Keratinocyte (primary cell): ENCODE measurements around the gene EIF2A.

Experiments used
- CTCF ChIP-seq, 3 experiments: IDR thresholded peaks in 1 of 3; conservative IDR thresholded peaks in 1 of 3; optimal IDR thresholded peaks in 1 of 3; 2 replicates in 2 of 3; 3 replicates in 1 of 3; pipeline versions ENCODE3 to v1.5.1; 2011; ENCODE audit warnings: low read length in 3 of 3, mild to moderate bottlenecking in 3 of 3, moderate library complexity in 2 of 3, control low read depth in 1 of 3, inconsistent platforms in 1 of 3; ENCODE audit not compliant: insufficient read depth in 2 of 3; ENCODE audit errors: extremely low read depth in 1 of 3
- EZH2 ChIP-seq: IDR thresholded peaks from one replicate; pipeline ENCODE4 v1.6.1; 2012; ENCODE audit warnings: inconsistent platforms, mild to moderate bottlenecking, low read length, moderate library complexity

GRCh38 chr3:150611666-150612065 lies 65.1 kb downstream of the EIF2A start:
- TF ChIP-seq CTCF (optimal IDR thresholded peaks at IDR 0.05 in 1 of 3, IDR thresholded peaks at IDR 0.05 in 1 of 3, conservative IDR thresholded peaks at IDR 0.05 in 1 of 3; ENCODE audit: extremely low read depth in 1 of 3, insufficient read depth in 2 of 3, low read length in 3 of 3) (no peak), EZH2 (no peak)
